Hypothalamus (tissue), 51 donors: ENCODE measurements around the gene HS3ST5.
"Not testable (repeated sequence)": the region's sequence is repeated elsewhere in the genome, so short reads cannot be mapped to it uniquely, and the experiment has no call there.

Source experiments
- DNase-seq, 51 donors: peaks; one replicate each; lab custom pipeline; 2025; lab: John Stamatoyannopoulos, UW

Gene HS3ST5

GRCh38 chr6:114062199-114062598, 280.6 kb downstream of the HS3ST5 start:
- no peak for DNase-seq

GRCh38 chr6:114061741-114062140, 281.1 kb downstream of the HS3ST5 start:
- DNase-seq, result no peak

GRCh38 chr6:114061116-114061515, 281.7 kb downstream of the HS3ST5 start:
- DNase-seq, result no peak

DNA sequence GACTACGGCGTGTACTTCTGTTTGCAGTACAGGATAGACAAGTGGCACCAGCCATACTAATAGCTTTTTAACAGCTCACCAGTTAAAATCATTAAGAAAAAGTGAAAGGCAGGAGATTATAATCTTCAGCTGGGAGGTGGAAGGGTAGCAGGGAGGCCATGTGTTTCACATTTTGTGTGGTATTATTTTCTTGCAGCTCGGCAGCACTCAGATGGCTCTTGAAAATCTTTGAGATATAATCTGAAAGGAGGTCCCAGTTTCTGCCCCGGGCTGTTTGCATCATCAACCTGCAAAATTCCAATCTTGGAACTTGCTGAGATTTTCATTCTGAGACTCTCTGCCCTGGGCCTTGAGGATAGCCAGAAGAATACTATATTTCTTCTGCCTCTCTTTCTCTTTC, 284.4 kb downstream of the HS3ST5 start:
- DNase-seq, result no peak

DNA sequence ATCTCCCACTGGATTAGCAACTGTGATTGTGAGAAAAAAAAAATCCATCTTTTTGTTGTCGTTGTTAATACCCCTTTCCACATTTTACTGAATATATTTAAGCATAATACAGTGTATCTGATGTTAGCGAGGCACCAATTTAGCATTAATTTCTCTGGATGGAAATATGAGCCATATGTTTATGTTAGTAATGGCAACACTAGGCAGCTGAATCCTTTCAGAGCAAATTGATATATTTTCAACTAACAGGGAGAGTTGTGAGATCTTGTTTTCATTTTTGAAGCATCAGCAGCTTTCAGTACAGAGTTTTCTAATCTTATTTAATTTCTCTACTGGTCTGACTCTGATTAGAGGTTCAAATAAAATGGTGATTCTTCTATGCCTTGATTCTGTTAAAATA, 287.1 kb downstream of the HS3ST5 start:
- no peak for DNase-seq

DNA sequence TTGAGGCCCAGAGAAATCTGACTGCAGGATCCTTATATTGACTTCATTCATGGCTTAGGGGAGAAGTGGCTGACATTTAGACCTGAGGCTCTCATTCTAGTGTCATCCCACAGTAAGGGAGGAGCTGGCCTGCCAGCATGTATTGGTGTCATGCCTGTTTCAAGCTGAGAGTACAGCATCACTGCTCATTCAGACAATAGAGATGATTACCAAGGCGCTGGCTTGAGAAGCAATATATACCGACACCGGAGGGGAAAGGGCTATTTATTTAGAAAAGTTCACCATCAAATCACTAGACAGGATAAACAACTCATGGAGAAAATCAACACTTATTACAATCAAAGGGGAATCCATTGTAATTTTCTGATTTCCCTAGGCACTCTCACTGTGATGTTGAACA, 287.5 kb downstream of the HS3ST5 start:
- peak in 10 of 51 donors; percentile 1 to 44 (median 18) for DNase-seq

DNA sequence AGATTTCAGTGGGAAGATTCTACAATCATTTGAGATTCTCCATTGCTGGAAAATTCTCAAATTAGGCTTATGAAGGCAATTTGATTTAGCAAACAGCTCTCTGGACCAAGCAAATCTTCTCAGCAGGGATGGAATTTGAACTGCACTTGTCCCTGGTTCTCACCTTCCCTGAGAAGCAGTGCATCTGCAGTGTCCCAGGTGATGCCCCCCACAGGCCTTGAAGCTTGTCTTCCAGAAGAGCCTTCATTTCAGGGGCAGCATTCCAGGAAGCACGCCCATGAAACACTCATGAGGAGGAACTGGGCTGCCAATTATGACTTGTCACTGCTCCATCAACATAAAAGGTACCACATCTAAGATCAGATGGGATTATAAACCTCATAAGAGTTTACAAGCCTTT, 289.0 kb downstream of the HS3ST5 start:
- no peak for DNase-seq

- DNase-seq, result no peak
Observed at GRCh38 chr6:114052141-114052540, 290.7 kb downstream of the HS3ST5 start.

GRCh38 chr6:114051031-114051430, 291.8 kb downstream of the HS3ST5 start:
- no peak for DNase-seq

GRCh38 chr6:114049367-114049966, 293.4 kb downstream of the HS3ST5 start:
- no peak for DNase-seq

GRCh38 chr6:114044566-114044965, 298.3 kb downstream of the HS3ST5 start:
- DNase-seq, result not testable (repeated sequence)

- no peak for DNase-seq
Observed at GRCh38 chr6:114042267-114043016, 300.4 kb downstream of the HS3ST5 start.

DNA sequence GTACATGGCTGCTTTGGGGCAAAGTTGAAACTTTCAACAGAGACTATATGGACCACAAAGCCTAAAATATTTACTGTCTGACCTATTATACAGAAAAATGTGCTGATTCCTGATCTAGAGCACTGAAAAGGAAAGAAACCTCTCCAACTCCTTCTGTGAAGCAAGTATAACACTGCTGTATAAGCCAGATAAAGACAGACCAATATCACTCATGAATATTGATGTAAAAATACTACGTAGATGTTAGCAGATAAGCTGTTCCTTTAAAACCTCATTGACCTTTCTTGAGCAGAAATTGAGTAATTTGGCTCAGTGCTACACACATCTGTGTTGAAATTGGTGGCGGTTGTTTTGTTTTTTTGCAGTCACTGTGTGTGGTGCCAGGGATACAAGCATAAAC, 302.0 kb downstream of the HS3ST5 start:
- no peak for DNase-seq

DNA sequence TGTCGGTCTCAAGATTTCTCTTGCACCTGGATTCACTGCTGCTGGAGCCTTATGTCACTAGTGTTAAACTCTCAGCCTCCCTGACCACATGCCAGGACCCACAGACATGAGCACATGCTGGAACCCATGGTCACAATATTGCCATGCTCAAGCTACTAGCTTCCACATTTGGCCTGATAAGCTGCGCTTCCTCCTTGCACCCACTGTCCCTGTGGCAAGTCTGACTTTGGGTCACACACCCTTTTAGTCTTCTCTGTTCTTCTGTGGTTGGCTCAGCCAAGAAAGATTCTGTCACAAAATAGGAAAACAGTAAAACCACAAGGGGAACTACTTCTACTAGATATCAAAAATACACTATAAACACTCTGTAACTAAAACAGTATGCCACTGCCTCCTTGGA, 303.0 kb downstream of the HS3ST5 start:
- DNase-seq, result no peak

DNA sequence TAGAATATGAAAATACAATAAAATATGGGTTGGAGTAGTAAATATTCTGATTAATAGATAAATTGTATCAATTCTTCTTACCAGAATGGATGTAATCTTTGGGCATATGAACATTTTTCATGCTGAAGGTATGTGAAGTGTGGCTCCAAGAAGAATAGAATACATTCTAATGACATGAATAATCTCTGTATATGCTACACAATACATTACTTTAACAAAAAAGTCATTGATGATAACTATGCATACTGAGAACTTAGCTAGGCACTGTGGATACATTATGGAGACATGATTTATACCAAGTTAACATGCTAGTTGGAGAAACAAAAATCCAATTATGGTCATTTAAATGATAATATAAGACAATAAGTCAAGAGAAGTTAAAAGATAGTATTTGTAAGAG, 309.2 kb downstream of the HS3ST5 start:
- no peak for DNase-seq

DNA sequence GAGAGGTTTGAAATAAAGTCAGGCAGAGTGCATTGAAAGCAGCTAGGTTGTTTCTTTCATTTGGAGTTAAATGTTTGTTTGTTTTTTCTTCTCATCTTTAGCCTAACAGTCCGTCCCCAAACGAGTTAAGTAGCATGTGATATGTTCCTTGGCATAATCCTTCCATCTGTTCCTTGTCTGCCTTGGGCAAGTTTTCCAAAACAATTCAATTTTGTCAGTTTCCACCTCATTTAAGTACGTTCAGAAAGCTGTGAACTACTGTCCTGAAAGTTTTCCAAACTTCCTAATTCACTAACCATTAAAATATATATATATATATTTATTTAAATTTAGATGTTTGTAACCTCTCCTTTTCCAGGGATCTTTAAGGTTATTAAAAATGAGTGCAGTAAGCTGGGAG, 310.1 kb downstream of the HS3ST5 start:
- no peak for DNase-seq

- no peak for DNase-seq
Observed at GRCh38 chr6:114030767-114031166, 312.1 kb downstream of the HS3ST5 start.

DNA sequence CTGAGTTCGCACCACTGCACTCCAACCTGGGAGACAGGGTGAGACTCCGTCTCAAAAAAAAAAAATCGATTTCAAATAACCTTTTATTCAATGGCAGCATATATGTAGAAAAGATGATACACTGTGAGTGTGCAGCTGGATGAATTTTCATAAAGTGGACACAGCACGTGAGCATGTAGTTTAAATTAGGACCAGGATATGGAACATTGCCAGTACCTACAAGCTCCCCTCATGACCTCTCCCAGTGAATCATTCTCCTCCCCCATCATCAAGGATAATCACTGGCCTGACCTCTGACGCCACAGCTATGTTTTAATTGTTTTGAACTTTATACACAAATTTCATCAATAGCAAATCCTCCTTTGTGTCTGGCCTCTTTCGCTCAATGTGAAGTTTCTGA, 318.1 kb downstream of the HS3ST5 start:
- DNase-seq, result no peak

GRCh38 chr6:114020196-114020595, 322.6 kb downstream of the HS3ST5 start:
- no peak for DNase-seq

DNA sequence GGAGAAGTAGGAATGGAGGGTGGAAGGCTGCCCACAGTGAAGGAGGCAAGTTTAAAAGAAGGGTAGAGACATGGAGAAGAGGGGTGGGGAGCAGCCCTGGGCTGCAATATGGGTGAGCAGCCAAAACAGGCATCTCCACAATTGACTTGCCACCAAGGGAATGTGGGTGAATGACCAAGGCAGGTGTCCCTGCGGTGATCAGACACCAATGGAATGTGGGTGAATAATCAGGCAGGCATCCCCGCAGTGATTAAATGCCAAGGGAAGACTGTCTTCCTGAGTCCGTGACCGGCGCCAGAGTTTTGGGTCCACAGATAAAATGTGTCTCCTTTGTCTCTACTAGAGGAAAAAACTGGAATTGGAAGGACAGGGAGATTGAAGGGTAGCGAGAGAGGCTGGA, 325.7 kb downstream of the HS3ST5 start:
- DNase-seq, result not testable (repeated sequence)

GRCh38 chr6:114014106-114014505, 328.7 kb downstream of the HS3ST5 start:
- DNase-seq, result not testable (repeated sequence)

- not testable (repeated sequence) for DNase-seq
Observed at GRCh38 chr6:114011486-114011885, 331.3 kb downstream of the HS3ST5 start.

DNA sequence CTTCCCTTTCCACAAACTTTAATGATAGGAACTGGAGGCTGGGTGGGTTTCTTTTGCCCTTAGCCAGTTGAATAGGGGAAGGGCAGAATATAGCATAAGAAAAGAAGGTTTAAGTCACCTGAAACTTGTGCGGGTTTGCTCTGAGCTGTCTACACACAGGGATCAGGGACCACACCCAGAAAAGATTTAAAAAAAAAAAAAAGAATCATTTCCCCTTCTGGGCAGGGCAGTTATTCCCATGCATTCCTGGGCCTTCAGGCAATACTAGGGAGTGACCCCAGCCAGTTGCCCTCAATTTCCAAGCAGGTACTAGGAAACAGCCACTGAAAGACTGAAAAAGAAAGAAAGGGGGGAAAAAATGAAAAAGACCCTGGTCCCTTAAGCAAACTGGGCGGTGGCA, 332.3 kb downstream of the HS3ST5 start:
- no peak for DNase-seq
